Measurements from ENCODE around the gene FAM107B. TPM values are rescaled to one million over a fixed set of nuclear protein-coding genes. Genes with fewer than 3 reads are reported as not detected.

Gene FAM107B
- total RNA-seq, 4 donors from 2014 or later: 12.3 to 41.3 (median 31.8) TPM

- Histone ChIP-seq H3K4me1 (peaks cover 0 to 3% of the 10 kb centered on the region in 2 donors), H3K4me3 (replicated peaks in 1 of 3) (no peak overlapping the region), H3K27ac (no peak overlapping the region), H3K36me3 (no peaks in the 10 kb centered on the region), H3K9me3 (no peaks in the 10 kb centered on the region), H3K27me3 (no peaks in the 10 kb centered on the region)
- no peak for TF ChIP-seq POLR2A (IDR thresholded peaks at IDR 0.05)
- TF ChIP-seq CTCF (IDR thresholded peaks at IDR 0.05): no peak
- intact Hi-C loops (cut with DNase I): no loop called here
- WGBS, 2 donors: 54 to 72% methylated on average over 3 of the region's 3 CpGs
- no peak for DNase-seq
These were observed 272.3 kb downstream of the FAM107B start for GRCh38 chr10:14502431-14502830.

- 76 to 78% methylated on average over 9 of the region's 9 CpGs for WGBS, 2 donors
- intact Hi-C loops (cut with DNase I): no loop called here
These were observed 274.4 kb downstream of the FAM107B start for GRCh38 chr10:14500172-14500765.

GRCh38 chr10:14499601-14499904 is 275.1 kb downstream of the FAM107B start:
- intact Hi-C loops (cut with DNase I): loop anchor here (5.0 kb wide), 1 partner anchor 328 kb away; no protein-coding TSS in a partner anchor

More at GRCh38 chr10:14500172-14500765, 274.4 kb downstream of the FAM107B start:
- Histone ChIP-seq H3K27ac (no peak overlapping the region), H3K36me3 (no peaks in the 10 kb centered on the region), H3K27me3 (no peaks in the 10 kb centered on the region), H3K4me1 (peaks cover 0 to 3% of the 10 kb centered on the region in 2 donors), H3K4me3 (replicated peaks in 1 of 3) (no peak overlapping the region), H3K9me3 (no peaks in the 10 kb centered on the region)
- TF ChIP-seq POLR2A (IDR thresholded peaks at IDR 0.05): no peak
- TF ChIP-seq CTCF (IDR thresholded peaks at IDR 0.05): no peak
- DNase-seq: no peak

GRCh38 chr10:14498326-14498725 is 276.4 kb downstream of the FAM107B start:
- 88 to 95% methylated on average over 7 of the region's 7 CpGs for WGBS, 2 donors
- DNase-seq: no peak
- no peaks in the 10 kb centered on the region for H3K36me3 ChIP-seq
- H3K4me1 ChIP-seq: peaks cover 0 to 3% of the 10 kb centered on the region in 2 donors
- TF ChIP-seq CTCF (IDR thresholded peaks at IDR 0.05) (no peak), POLR2A (IDR thresholded peaks at IDR 0.05) (no peak)
- H3K27me3 ChIP-seq: no peaks in the 10 kb centered on the region
- no peaks in the 10 kb centered on the region for H3K9me3 ChIP-seq
- intact Hi-C loops (cut with DNase I): loop anchor here (5.0 kb wide), 1 partner anchor 329 kb away; no protein-coding TSS in a partner anchor
- H3K27ac ChIP-seq: no peak overlapping the region
- no peak overlapping the region for H3K4me3 ChIP-seq (replicated peaks in 1 of 3)

More at GRCh38 chr10:14499601-14499904, 275.1 kb downstream of the FAM107B start:
- H3K36me3 ChIP-seq: no peaks in the 10 kb centered on the region
- H3K27me3 ChIP-seq: no peaks in the 10 kb centered on the region
- no peaks in the 10 kb centered on the region for H3K9me3 ChIP-seq
- H3K27ac ChIP-seq: no peak overlapping the region
- TF ChIP-seq CTCF (IDR thresholded peaks at IDR 0.05) (no peak), POLR2A (IDR thresholded peaks at IDR 0.05) (no peak)
- H3K4me3 ChIP-seq (replicated peaks in 1 of 3): no peak overlapping the region
- peaks cover 0 to 3% of the 10 kb centered on the region in 2 donors for H3K4me1 ChIP-seq
- WGBS, 2 donors: 91 to 99% methylated on average over 5 of the region's 5 CpGs
- no peak for DNase-seq

- intact Hi-C loops (cut with DNase I): no loop called here
- H3K4me3 ChIP-seq (replicated peaks in 1 of 3): no peak overlapping the region
- no peaks in the 10 kb centered on the region for H3K4me1 ChIP-seq
- no peak for TF ChIP-seq POLR2A (IDR thresholded peaks at IDR 0.05)
- no peak for TF ChIP-seq CTCF (IDR thresholded peaks at IDR 0.05)
- no peak overlapping the region for H3K27ac ChIP-seq
- no peaks in the 10 kb centered on the region for H3K27me3 ChIP-seq
- no peaks in the 10 kb centered on the region for H3K9me3 ChIP-seq
- 92 to 94% methylated on average over 5 of the region's 5 CpGs for WGBS, 2 donors
- no peak for DNase-seq
- no peaks in the 10 kb centered on the region for H3K36me3 ChIP-seq
These were observed 282.9 kb downstream of the FAM107B start for GRCh38 chr10:14491811-14492210.

Measured in thyroid gland (tissue), 4 donors.